HL-60 (cell line): ENCODE measurements around the gene LRP2BP.

ENCODE experiments used
- POLR2AphosphoS5 ChIP-seq: IDR thresholded peaks from 2 replicates; pipeline ENCODE4 v1.6.1; 2012; ENCODE audit warnings: low read depth
- TF ChIP-seq, protein P1 (sequence below): IDR thresholded peaks from one replicate; pipeline ENCODE4 v1.5.1; 2011; ENCODE audit warnings: low read length, control low read depth, inconsistent platforms; ENCODE audit not compliant: insufficient read depth

DNA sequence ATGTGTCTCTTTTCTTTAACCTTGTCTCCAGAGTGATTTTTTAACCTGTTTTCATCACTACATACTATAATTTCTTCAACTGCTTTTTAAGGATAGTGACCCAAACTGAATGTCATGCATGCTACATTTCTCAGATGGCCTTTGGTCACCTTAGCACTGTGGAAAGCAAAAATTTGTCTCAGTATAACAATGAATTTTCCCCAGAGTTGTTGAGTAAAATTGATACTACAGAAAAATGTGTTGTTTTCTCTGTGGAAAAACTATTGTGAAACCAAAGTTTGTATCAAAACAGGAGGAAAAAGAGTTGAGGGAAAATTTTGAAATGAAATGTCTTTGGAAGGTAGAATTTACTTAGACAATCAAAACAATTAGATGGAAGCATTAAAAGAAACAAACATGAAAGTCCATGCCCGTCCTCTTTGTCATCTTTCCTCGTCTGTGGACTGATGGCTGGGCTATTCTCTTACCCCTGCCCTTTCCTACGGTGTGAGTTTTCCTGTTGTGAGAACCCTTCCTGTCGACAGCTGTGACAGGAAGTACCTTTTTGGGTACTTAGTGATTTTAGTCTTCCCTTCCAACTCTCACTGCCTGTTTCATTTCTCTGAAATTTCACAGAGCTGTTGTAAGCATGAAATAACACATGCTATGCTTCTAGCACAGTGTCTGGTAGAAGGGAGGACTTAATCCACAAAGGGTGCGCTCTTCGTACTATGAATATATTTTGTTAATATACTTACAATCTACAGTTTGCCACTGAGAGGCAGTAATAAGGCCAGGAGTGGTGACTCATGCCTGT, 50.8 kb downstream of the LRP2BP start:
- TF ChIP-seq, protein P1, sequence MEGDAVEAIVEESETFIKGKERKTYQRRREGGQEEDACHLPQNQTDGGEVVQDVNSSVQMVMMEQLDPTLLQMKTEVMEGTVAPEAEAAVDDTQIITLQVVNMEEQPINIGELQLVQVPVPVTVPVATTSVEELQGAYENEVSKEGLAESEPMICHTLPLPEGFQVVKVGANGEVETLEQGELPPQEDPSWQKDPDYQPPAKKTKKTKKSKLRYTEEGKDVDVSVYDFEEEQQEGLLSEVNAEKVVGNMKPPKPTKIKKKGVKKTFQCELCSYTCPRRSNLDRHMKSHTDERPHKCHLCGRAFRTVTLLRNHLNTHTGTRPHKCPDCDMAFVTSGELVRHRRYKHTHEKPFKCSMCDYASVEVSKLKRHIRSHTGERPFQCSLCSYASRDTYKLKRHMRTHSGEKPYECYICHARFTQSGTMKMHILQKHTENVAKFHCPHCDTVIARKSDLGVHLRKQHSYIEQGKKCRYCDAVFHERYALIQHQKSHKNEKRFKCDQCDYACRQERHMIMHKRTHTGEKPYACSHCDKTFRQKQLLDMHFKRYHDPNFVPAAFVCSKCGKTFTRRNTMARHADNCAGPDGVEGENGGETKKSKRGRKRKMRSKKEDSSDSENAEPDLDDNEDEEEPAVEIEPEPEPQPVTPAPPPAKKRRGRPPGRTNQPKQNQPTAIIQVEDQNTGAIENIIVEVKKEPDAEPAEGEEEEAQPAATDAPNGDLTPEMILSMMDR = no peak
- TF ChIP-seq POLR2AphosphoS5 = no peak
